ENCODE results near the gene DAZAP1. TPM values are rescaled to one million over a fixed set of nuclear protein-coding genes. Genes with fewer than 3 reads are reported as not detected.

The DAZAP1 gene
- total RNA-seq, 2 experiments from 2014 or later, result 226 to 242 TPM

- H3K27ac Mint-ChIP-seq, result no peak overlapping the region
- peaks cover 2% of the 10 kb centered on the region for H3K36me3 Mint-ChIP-seq
- POLR2A ChIA-PET, result no interaction called here
- CTCF ChIA-PET, result no interaction called here
- H3K27me3 Mint-ChIP-seq, result no peaks in the 10 kb centered on the region
- no peak overlapping the region for H3K4me3 Mint-ChIP-seq
- DNase-seq, result no peak
- intact Hi-C loops (cut with micrococcal nuclease), result no loop called here
- H3K4me1 Mint-ChIP-seq (ENCODE audit: low read depth), result peaks cover 4% of the 10 kb centered on the region
- H3K9me3 Mint-ChIP-seq, result no peaks in the 10 kb centered on the region
Observed at GRCh38 chr19:1482361-1483130, 75.2 kb downstream of the DAZAP1 start.

GRCh38 chr19:1483131-1483978, 76.0 kb downstream of the DAZAP1 start:
- CTCF ChIA-PET, result no interaction called here
- H3K36me3 Mint-ChIP-seq, result peaks cover 2% of the 10 kb centered on the region
- H3K27me3 Mint-ChIP-seq, result no peaks in the 10 kb centered on the region
- H3K27ac Mint-ChIP-seq, result no peak overlapping the region
- H3K4me3 Mint-ChIP-seq, result no peak overlapping the region
- peaks cover 4% of the 10 kb centered on the region for H3K4me1 Mint-ChIP-seq (ENCODE audit: low read depth)
- DNase-seq, result no peak
- intact Hi-C loops (cut with micrococcal nuclease), result no loop called here
- no peaks in the 10 kb centered on the region for H3K9me3 Mint-ChIP-seq
- POLR2A ChIA-PET, result no interaction called here

GRCh38 chr19:1483979-1484428, 76.6 kb downstream of the DAZAP1 start:
- intact Hi-C loops (cut with micrococcal nuclease), result no loop called here
- Mint-ChIP-seq H3K36me3 (peaks cover under 1% of the 10 kb centered on the region), H3K9me3 (no peaks in the 10 kb centered on the region), H3K27me3 (no peaks in the 10 kb centered on the region), H3K27ac (no peak overlapping the region), H3K4me3 (no peak overlapping the region), H3K4me1 (ENCODE audit: low read depth) (peaks cover 3% of the 10 kb centered on the region)
- DNase-seq, result no peak
- CTCF ChIA-PET, result no interaction called here
- POLR2A ChIA-PET, result no interaction called here

Other genes starting within 250 kb of the DAZAP1 start
- 100 to 1,000 TPM in 1 of 2 experiments, 10 to 100 TPM in 1; 96.9 to 110 TPM for gene SBNO2, start 233.3 kb upstream of the DAZAP1 start, total RNA-seq
- 10 to 100 TPM; 66.4 to 74.3 TPM for gene STK11, start 201.8 kb upstream of the DAZAP1 start, total RNA-seq
- 1 to 10 TPM; 1.3 to 2.1 TPM for gene CBARP, start 169.6 kb upstream of the DAZAP1 start, total RNA-seq
- gene ATP5F1D, start 165.8 kb upstream of the DAZAP1 start, total RNA-seq, result 100 to 1,000 TPM; 178 to 192 TPM
- gene MIDN, start 159.0 kb upstream of the DAZAP1 start, total RNA-seq, result 10 to 100 TPM; 54.1 to 54.6 TPM
- 100 to 1,000 TPM; 171 to 173 TPM for gene CIRBP, start 138.3 kb upstream of the DAZAP1 start, total RNA-seq
- 10 to 100 TPM; 74.8 to 76.1 TPM for gene FAM174C, start 132.1 kb upstream of the DAZAP1 start, total RNA-seq
- not detected for gene EFNA2, start 121.7 kb upstream of the DAZAP1 start, total RNA-seq
- gene NDUFS7, start 23.7 kb upstream of the DAZAP1 start, total RNA-seq, result 100 to 1,000 TPM; 117 to 119 TPM
- 10 to 100 TPM; 21.0 to 21.1 TPM for gene GAMT, start 6.0 kb upstream of the DAZAP1 start, total RNA-seq
- gene RPS15, start 30.8 kb downstream of the DAZAP1 start, total RNA-seq, result 1,000 to 10,000 TPM; 1,642 to 1,717 TPM
- under 1 TPM; 0.07 to 0.15 TPM for gene APC2, start 42.5 kb downstream of the DAZAP1 start, total RNA-seq
- 10 to 100 TPM; 24.4 to 26.9 TPM for gene C19orf25, start 71.6 kb downstream of the DAZAP1 start, total RNA-seq
- 1 to 10 TPM; 1.5 to 2.7 TPM for gene PCSK4, start 82.8 kb downstream of the DAZAP1 start, total RNA-seq
- 1 to 10 TPM; 1.8 to 1.9 TPM for gene REEP6, start 83.6 kb downstream of the DAZAP1 start, total RNA-seq
- gene ADAMTSL5, start 105.4 kb downstream of the DAZAP1 start, total RNA-seq, result 1 to 10 TPM; 1.9 to 3.7 TPM
- not detected for gene PLK5, start 116.5 kb downstream of the DAZAP1 start, total RNA-seq
- 1 to 10 TPM; 6.0 to 6.1 TPM for gene MEX3D, start 160.7 kb downstream of the DAZAP1 start, total RNA-seq
- gene MBD3, start 185.3 kb downstream of the DAZAP1 start, total RNA-seq, result 10 to 100 TPM; 67.7 to 71.4 TPM
- 100 to 1,000 TPM; 266 to 277 TPM for gene UQCR11, start 197.9 kb downstream of the DAZAP1 start, total RNA-seq
- gene TCF3, start 245.0 kb downstream of the DAZAP1 start, total RNA-seq, result 10 to 100 TPM; 88.9 to 95.5 TPM

All from activated CD4-positive, alpha-beta memory T cell treated with anti-CD3 and anti-CD28 coated beads for 36 hours (primary cell).